Mucosa of stomach (tissue), 1 donor: ENCODE results near the gene SACS.

Source experiments
- H3K27me3 ChIP-seq: one replicate; pipeline ENCODE4 v1.7.0; 2013; ENCODE audit warnings: mild to moderate bottlenecking, low read length; ENCODE audit not compliant: control insufficient read depth, insufficient read depth
- H3K36me3 ChIP-seq: one replicate; pipeline ENCODE4 v1.7.0; 2013; ENCODE audit warnings: low read length; ENCODE audit not compliant: control insufficient read depth, insufficient read depth
- H3K4me1 ChIP-seq: one replicate; pipeline ENCODE4 v1.7.0; 2013; ENCODE audit warnings: mild to moderate bottlenecking, low read length; ENCODE audit not compliant: control insufficient read depth, insufficient read depth
- H3K4me3 ChIP-seq: one replicate; pipeline ENCODE4 v1.7.0; 2013; ENCODE audit warnings: low read length
- H3K9ac ChIP-seq: one replicate; pipeline ENCODE4 v1.7.0; 2013; ENCODE audit warnings: mild to moderate bottlenecking, low read length, moderate library complexity
- H3K9me3 ChIP-seq: one replicate; pipeline ENCODE4 v1.7.0; 2013; ENCODE audit warnings: mild to moderate bottlenecking, low read length, moderate library complexity; ENCODE audit not compliant: control insufficient read depth
- donor health status: Pancreatic carcinoma.

Gene SACS

DNA sequence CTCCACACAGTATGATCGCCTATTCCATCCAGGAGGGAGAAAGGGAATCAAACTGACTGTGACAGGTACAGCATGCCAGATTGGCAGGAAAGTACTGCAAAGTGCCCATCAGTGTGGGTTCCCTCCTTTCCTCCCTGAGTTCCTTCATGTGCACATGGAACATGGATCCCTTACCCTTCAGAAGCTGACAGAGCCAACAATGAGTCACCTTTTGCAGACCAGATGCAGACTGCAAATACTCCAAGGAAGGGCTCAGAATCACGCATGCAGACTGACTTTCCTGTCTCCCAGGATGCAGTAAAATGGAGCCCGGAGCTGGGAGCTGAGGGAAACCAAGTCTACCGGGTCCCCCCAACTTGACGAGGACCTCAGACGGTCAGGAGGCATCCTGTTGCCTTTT, 41.8 kb downstream of the SACS start:
- no peak overlapping the region for H3K9ac ChIP-seq
- H3K4me1 ChIP-seq, result no peaks in the 10 kb centered on the region
- H3K27me3 ChIP-seq, result no peaks in the 10 kb centered on the region
- no peak overlapping the region for H3K4me3 ChIP-seq
- no peaks in the 10 kb centered on the region for H3K9me3 ChIP-seq
- H3K36me3 ChIP-seq, result no peaks in the 10 kb centered on the region

DNA sequence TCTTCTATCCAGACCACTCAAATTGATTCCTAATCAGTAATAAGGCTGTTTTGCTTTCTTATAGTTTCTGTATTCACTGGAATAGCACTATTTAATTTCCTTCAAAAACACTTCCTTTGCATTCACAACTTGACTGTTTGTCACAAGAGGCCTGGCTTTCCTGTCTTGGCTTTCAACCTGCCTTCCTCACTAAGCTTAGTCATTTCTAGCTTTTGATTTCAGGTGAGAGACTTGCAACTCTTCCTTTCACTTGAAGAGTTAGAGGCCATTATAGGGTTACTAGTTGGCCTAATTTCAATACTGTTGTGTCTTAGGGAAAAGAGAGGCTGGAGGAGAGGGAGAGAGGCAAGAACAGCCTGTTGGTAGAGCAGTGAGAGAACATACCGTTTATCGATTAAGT, 47.0 kb downstream of the SACS start:
- Histone ChIP-seq H3K27me3 (no peaks in the 10 kb centered on the region), H3K4me1 (no peaks in the 10 kb centered on the region), H3K9me3 (no peaks in the 10 kb centered on the region), H3K9ac (no peak overlapping the region), H3K36me3 (no peaks in the 10 kb centered on the region), H3K4me3 (no peak overlapping the region)

- Histone ChIP-seq H3K4me3 (no peak overlapping the region), H3K4me1 (no peaks in the 10 kb centered on the region), H3K9ac (no peak overlapping the region)
Measured at GRCh38 chr13:23385931-23386330, 47.6 kb downstream of the SACS start.

GRCh38 chr13:23384111-23384510, 49.4 kb downstream of the SACS start:
- no peak overlapping the region for H3K4me3 ChIP-seq
- no peaks in the 10 kb centered on the region for H3K4me1 ChIP-seq
- H3K9me3 ChIP-seq, result no peaks in the 10 kb centered on the region
- no peaks in the 10 kb centered on the region for H3K36me3 ChIP-seq
- no peaks in the 10 kb centered on the region for H3K27me3 ChIP-seq
- no peak overlapping the region for H3K9ac ChIP-seq

More at GRCh38 chr13:23385931-23386330, 47.6 kb downstream of the SACS start:
- H3K27me3 ChIP-seq, result no peaks in the 10 kb centered on the region
- H3K36me3 ChIP-seq, result no peaks in the 10 kb centered on the region
- no peaks in the 10 kb centered on the region for H3K9me3 ChIP-seq

GRCh38 chr13:23383151-23383550, 50.4 kb downstream of the SACS start:
- Histone ChIP-seq H3K9me3 (no peaks in the 10 kb centered on the region), H3K36me3 (no peaks in the 10 kb centered on the region)

DNA sequence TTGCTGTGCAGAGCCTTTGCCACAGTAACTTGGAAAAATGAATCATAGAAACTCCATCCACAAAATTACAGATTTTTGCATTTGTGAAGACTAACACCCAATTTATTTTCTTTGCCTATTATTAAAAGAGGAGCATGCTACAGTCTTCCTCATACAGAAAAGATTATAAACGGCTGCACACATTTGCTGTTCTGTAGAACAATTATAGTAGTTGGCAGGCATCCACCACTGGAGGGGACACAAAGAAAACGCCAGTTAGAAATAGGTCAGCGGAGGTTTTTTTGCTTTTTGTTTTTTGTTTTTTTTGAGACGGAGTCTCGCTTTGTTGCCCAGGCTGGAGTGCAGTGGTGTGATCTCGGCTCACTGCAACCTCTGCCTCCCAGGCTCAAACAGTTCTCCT, 51.6 kb downstream of the SACS start:
- Histone ChIP-seq H3K36me3 (no peaks in the 10 kb centered on the region), H3K9ac (no peak overlapping the region), H3K4me1 (no peaks in the 10 kb centered on the region), H3K27me3 (no peaks in the 10 kb centered on the region), H3K4me3 (no peak overlapping the region), H3K9me3 (no peaks in the 10 kb centered on the region)

More at GRCh38 chr13:23383151-23383550, 50.4 kb downstream of the SACS start:
- Histone ChIP-seq H3K4me1 (no peaks in the 10 kb centered on the region), H3K9ac (no peak overlapping the region), H3K27me3 (no peaks in the 10 kb centered on the region), H3K4me3 (no peak overlapping the region)

- no peaks in the 10 kb centered on the region for H3K36me3 ChIP-seq
- no peak overlapping the region for H3K9ac ChIP-seq
- H3K4me3 ChIP-seq, result no peak overlapping the region
- no peaks in the 10 kb centered on the region for H3K4me1 ChIP-seq
- no peaks in the 10 kb centered on the region for H3K27me3 ChIP-seq
- no peaks in the 10 kb centered on the region for H3K9me3 ChIP-seq
Measured at GRCh38 chr13:23380534-23380933, 53.0 kb downstream of the SACS start.

DNA sequence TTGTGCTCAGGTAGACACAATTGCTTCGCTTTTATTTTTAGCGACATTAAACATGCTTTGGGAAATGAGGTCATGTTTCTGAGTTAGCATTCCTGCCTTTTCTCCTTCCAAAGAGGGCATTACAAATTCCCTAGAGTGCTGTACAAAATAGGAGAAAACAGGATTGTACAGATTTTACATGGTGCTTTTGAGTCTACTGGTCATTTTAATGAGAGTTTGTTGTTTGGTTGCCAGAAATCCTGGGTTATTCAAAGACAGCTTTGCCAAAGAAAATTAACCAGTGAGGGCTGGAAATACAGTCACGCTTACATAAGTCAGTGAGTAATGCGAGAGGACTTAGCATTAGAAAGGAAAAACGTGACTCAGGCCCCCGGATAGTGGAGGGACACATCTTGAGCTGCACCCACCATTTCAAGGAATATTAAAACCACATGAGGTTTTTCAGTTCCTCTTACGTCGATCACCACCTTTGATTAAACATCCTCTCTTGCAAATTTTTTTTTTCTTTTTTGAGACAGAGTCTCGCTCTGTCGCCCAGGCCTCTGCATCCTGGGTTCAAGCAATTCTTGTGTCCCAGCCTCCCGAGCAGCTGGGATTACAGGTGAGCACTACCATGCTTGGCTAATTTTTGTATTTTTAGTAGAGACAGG, 55.4 kb downstream of the SACS start:
- no peaks in the 10 kb centered on the region for H3K36me3 ChIP-seq
- H3K4me1 ChIP-seq, result no peaks in the 10 kb centered on the region
- H3K9me3 ChIP-seq, result no peaks in the 10 kb centered on the region
- H3K27me3 ChIP-seq, result no peaks in the 10 kb centered on the region
- H3K9ac ChIP-seq, result no peak overlapping the region
- H3K4me3 ChIP-seq, result no peak overlapping the region

DNA sequence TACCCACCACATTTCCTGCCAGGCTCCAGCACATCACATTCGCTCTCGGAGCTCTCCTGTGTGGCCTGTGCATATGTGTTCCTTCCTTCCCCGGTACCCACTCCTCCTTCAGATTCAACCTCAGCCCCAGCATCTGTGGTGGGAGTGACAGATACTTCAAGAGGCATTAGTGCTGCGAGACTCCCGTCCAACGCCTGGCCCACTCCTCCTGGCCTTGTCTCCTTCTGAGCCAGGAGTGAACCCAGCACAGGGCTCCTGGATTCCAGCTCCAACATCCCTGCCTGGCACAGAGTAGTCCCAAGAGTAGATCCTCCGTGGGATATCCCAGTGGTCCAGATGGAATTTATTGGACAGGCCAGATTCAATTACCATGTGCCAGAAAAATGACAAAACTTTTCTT, 55.9 kb downstream of the SACS start:
- Histone ChIP-seq H3K9me3 (no peaks in the 10 kb centered on the region), H3K4me1 (no peaks in the 10 kb centered on the region), H3K36me3 (no peaks in the 10 kb centered on the region), H3K27me3 (no peaks in the 10 kb centered on the region), H3K4me3 (no peak overlapping the region), H3K9ac (no peak overlapping the region)

DNA sequence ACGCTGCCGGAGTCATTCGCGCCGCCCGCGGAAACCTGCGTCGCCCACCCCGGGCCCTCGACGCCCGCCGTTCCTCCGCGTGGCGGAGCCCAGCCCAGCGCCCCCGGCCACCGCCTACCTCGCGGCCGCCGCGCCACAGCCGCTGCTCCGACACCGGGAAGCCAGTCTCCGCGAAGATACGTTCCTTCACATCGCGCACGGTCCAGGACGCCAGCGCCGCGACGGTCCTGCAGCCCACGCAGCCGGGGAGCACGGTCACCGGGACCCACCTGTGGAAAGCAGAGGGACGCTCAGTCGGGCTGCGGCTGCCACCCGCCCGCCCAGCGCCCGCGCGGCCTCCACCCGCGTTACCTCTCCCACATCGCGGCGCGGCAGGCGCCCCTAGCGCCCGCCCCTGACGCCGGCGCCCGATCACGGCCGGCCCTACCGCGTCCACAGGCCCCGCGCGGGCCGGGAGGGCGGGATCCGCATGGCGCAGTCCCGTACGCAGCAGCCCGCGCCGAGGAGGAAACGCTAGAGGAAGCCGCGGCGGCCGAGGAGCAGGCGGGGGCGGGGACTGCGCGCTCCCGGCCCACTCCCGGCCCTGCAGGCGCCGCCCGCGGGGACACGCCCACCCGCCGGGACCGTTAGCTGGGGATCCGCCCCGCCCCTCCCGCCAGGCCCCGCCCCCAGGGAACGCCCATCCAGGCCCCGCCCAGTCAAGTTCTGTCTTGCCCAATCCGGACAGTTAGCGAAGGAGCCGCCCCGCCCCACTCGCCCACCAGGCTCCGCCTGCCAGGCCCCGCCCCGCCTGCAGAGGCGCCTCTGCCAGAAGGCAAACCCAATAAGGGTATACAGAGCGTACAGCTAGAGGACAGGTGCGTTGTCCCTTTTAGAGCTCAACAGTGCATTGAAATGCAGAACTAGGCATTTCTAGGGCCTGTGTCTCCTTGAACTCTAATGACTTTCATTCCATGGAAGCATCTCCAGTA, 58.2 kb downstream of the SACS start:
- Histone ChIP-seq H3K4me3 (no peak overlapping the region), H3K9me3 (no peaks in the 10 kb centered on the region), H3K36me3 (no peaks in the 10 kb centered on the region), H3K4me1 (no peaks in the 10 kb centered on the region), H3K9ac (peak overlapping the region; percentile 53), H3K27me3 (no peaks in the 10 kb centered on the region)

DNA sequence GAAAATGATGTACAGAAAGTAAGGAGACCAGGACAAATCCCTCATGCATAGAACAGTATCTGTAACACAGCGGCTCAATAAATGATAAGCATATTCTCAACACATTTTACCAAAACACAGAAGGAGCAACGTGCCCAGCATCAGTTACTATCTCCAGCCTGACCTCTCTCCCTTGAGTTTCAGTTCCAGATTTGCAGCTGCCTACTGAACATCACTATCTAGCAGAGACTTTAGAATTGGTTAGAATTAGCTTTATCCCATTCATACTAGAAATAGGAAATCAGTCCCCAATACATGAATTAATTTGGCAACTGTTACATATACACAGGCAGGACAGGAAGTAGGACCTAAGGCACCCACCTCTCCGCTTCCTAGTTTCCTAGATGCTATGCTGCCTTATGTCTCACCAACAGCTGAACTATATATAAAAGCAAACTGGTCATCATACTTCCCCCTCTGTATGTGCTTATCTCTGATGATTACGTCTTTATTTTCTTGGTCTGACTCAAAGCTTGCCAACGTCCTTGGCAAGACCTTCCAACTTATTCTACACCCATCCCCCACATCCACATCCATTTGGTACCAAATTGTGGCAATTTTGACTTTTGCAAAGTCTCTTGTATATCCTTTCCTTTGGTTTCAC, 61.1 kb downstream of the SACS start:
- H3K36me3 ChIP-seq, result no peaks in the 10 kb centered on the region
- no peaks in the 10 kb centered on the region for H3K9me3 ChIP-seq
- H3K9ac ChIP-seq, result no peak overlapping the region
- no peaks in the 10 kb centered on the region for H3K27me3 ChIP-seq
- H3K4me3 ChIP-seq, result no peak overlapping the region
- no peaks in the 10 kb centered on the region for H3K4me1 ChIP-seq

DNA sequence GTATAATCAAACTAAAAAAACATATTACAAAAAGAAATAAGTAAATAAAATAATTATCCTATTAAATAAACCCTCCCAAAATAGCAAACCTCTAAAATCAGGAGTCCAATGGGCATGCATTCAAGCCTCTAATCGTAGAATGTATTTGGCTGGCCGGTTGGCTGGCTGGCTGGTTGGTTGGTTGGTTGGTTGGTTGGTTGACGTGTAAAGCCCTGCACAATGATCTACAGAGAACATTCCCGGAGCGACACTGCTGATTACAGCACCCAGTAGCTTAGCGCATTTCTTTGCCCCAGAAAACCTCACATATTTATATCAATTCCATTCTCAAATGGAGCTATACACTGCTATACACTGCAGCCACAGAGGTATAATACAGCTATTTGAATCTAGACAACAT, 65.6 kb downstream of the SACS start:
- Histone ChIP-seq H3K36me3 (no peaks in the 10 kb centered on the region), H3K9ac (no peak overlapping the region), H3K4me1 (no peaks in the 10 kb centered on the region), H3K4me3 (no peak overlapping the region), H3K27me3 (no peaks in the 10 kb centered on the region), H3K9me3 (no peaks in the 10 kb centered on the region)
